ENCODE data around the gene ATP2B3. TPM values are rescaled to one million over a fixed set of nuclear protein-coding genes. Genes with fewer than 3 reads are reported as not detected.

The ATP2B3 gene
- polyA plus RNA-seq, 1 experiment: 0.02 TPM

DNA sequence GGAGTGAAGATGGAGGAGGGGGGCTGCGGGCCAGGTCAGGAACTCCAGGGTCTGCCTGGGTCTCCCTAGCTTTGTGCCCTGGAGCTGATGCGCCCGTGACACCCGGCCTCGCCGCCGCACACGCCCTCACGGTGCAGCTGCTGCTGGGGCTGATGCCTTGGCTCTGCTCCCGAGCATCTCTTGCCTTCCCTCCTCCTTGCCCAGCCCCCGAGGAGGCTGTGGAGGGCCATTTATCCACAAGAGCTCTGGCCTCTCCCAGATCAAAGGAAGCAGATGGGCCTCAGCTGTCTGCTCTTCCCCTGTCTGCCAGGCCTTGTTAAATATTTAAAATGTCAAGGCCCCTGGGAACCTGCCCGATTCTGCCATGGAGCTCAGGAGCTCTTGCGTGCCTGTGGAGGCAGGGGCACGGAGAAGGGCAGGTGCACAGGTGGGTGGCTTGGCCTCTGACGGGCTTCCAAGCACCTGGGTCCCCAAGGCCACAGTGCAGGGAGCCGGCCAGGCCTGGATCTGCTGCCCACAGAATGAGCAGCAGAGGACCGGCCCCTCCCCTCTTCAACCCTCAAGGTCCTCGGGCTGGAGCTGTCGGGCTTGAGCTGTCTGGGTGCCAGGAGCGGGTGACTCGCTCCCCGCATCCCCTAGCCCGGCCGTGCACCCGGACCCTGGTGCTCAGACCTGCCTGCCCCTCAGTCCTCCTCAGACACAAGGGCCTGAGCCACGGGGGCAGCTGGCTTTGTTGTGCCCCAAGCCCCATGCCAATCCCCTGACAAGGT lies 20.3 kb downstream of the ATP2B3 start:
- ChIA-PET POLR2A (no interaction called here), CTCF (interaction anchor here (2.9 to 4.3 kb wide), 3 partner anchors 10 to 131 kb away, joined by 21 to 52 read pairs (median 27); no protein-coding TSS in a partner anchor)
- H3K36me3 ChIP-seq (ENCODE audit: control insufficient read depth, insufficient read depth, low read length): no peaks in the 10 kb centered on the region
- TF ChIP-seq, protein P1, sequence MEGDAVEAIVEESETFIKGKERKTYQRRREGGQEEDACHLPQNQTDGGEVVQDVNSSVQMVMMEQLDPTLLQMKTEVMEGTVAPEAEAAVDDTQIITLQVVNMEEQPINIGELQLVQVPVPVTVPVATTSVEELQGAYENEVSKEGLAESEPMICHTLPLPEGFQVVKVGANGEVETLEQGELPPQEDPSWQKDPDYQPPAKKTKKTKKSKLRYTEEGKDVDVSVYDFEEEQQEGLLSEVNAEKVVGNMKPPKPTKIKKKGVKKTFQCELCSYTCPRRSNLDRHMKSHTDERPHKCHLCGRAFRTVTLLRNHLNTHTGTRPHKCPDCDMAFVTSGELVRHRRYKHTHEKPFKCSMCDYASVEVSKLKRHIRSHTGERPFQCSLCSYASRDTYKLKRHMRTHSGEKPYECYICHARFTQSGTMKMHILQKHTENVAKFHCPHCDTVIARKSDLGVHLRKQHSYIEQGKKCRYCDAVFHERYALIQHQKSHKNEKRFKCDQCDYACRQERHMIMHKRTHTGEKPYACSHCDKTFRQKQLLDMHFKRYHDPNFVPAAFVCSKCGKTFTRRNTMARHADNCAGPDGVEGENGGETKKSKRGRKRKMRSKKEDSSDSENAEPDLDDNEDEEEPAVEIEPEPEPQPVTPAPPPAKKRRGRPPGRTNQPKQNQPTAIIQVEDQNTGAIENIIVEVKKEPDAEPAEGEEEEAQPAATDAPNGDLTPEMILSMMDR (IDR thresholded peaks at IDR 0.05; ENCODE audit: insufficient read depth, low read depth, low read length): no peak
- H3K4me3 ChIP-seq (ENCODE audit: low read depth, low read length): no peak overlapping the region
- no peak for DNase-seq (ENCODE audit: low read depth)
- no peaks in the 10 kb centered on the region; the same call in 1 of the 2 replicates for H3K27me3 ChIP-seq (ENCODE audit: control insufficient read depth, insufficient read depth, low read length)

DNA sequence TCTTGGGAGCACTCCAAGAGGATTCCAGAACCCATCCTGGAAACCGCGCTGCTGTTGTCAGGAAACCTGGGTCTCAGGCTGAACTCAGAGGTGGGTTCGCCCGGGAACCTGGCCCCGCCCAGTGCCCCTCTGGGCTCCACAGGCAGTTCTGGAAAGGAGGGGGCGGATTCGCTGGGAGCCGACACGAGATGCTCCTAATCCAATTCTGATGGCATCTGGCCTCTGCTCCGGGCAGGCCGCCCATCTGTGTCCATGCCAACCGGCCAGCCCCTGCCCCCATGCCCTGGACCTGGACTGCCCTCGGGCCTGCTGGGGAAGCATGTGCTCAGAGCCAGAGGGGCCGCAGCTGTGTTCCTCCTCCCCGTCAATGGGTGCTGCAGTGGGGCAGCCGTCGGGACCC lies 21.0 kb downstream of the ATP2B3 start:
- Histone ChIP-seq H3K4me3 (ENCODE audit: low read depth, low read length) (no peak overlapping the region), H3K27me3 (ENCODE audit: control insufficient read depth, insufficient read depth, low read length) (no peaks in the 10 kb centered on the region; the same call in 1 of the 2 replicates), H3K36me3 (ENCODE audit: control insufficient read depth, insufficient read depth, low read length) (no peaks in the 10 kb centered on the region)
- TF ChIP-seq, protein P1 (IDR thresholded peaks at IDR 0.05; ENCODE audit: insufficient read depth, low read depth, low read length): no peak
- no peak for DNase-seq (ENCODE audit: low read depth)
- POLR2A ChIA-PET: no interaction called here
- CTCF ChIA-PET: interaction anchor here (0.7 to 4.3 kb wide), 10 partner anchors 11 to 406 kb away, joined by 3 to 52 read pairs (median 6); partner anchors contain the start of gene RENBP

DNA sequence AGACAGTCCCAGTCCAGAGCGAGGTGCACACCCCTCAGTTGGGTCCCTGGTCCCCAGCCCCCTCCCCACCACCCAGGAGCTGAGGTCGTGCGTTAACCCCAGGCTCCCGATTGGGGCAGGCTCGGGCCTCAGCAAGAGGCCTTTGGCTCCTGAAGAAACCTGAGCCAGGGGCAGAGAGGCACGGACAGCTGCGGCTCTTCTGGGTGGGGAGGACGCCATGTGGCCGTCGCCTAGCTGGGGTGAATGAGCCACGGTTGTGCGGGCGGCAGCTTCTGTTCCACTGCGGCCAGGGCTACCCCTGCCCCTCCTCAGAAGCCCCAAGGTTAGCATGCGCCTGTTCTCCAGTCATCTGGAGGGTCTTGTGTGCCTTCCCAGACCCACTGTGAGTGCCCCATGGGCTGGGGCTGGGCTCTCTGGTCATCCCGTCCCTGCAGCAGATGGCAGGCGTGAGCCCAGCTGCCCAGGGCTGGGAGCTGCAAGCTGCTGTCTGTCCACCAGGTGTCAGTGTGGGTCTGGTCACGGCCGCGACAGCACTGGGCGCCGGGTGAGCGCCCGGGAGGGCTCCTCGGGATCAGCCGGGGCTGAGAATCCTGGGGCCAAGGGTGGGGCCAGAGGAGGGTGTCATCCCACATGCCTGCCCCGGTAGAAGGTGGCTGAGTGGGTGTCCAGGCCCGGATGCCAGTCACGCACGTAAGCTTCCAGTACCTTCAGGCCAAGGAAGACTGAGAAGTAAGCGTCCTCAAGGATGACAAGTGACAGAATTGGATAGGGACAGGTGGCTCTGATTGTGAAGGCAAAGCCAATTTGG lies 21.9 kb downstream of the ATP2B3 start:
- TF ChIP-seq, protein P1 (IDR thresholded peaks at IDR 0.05; ENCODE audit: insufficient read depth, low read depth, low read length): peak; percentile 90
- POLR2A ChIA-PET: no interaction called here
- CTCF ChIA-PET: interaction anchor here (0.6 to 4.3 kb wide), 26 partner anchors 8 to 533 kb away, joined by 3 to 52 read pairs (median 5); partner anchors contain the start of genes DUSP9 and RENBP
- DNase-seq (ENCODE audit: low read depth): no peak
- Histone ChIP-seq H3K4me3 (ENCODE audit: low read depth, low read length) (no peak overlapping the region), H3K36me3 (ENCODE audit: control insufficient read depth, insufficient read depth, low read length) (no peaks in the 10 kb centered on the region), H3K27me3 (ENCODE audit: control insufficient read depth, insufficient read depth, low read length) (no peaks in the 10 kb centered on the region; the same call in 1 of the 2 replicates)

DNA sequence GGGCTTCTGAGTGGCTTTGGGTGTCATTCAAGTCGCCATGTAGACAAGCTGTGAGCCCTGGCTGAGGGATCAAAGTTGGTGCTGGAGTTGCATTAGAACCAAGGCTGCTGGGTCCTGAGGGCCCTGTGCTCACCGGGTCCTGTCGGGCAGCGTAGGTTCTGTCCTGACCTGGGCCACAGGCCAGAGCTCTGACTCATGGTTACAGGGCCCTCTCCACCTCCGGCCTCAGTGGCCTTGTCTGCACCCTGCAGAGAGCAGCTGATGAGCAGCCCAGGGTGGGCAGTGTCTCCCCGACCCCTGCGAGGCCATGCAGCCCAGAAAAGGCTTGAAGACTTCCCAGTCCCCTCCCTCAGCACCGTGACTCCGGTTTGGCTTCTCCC lies 22.5 kb downstream of the ATP2B3 start:
- Histone ChIP-seq H3K4me3 (ENCODE audit: low read depth, low read length) (no peak overlapping the region), H3K36me3 (ENCODE audit: control insufficient read depth, insufficient read depth, low read length) (no peaks in the 10 kb centered on the region), H3K27me3 (ENCODE audit: control insufficient read depth, insufficient read depth, low read length) (no peaks in the 10 kb centered on the region; the same call in 1 of the 2 replicates)
- DNase-seq (ENCODE audit: low read depth): no peak
- TF ChIP-seq, protein P1 (IDR thresholded peaks at IDR 0.05; ENCODE audit: insufficient read depth, low read depth, low read length): no peak
- ChIA-PET POLR2A (no interaction called here), CTCF (interaction anchor here (0.6 to 4.3 kb wide), 21 partner anchors 8 to 534 kb away, joined by 3 to 52 read pairs (median 5); partner anchors contain the start of gene DUSP9)

DNA sequence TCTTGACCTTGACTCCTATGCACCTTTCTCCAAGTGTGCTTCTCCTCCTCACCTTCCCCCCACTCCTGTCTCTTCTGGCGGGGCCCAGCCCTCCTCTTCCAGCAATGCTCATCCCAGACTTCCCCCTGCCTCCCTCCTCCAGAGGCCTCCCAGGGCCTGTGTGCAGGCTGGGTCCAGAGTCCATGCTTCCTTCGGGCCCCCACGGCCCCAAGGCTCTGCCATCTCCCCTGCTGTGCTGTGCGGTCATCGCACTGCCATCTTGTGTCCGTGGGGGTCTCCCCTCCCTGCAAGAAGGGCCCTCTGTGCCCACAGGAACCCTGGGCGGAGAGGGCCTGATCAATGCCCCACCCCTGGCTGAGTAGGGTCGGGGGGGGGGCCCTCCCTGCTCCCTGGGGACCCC lies 27.3 kb downstream of the ATP2B3 start:
- ChIA-PET POLR2A (no interaction called here), CTCF (interaction anchor here (0.9 kb wide), 1 partner anchor 124 kb away, joined by 3 read pairs; no protein-coding TSS in a partner anchor)
- no peaks in the 10 kb centered on the region for H3K36me3 ChIP-seq (ENCODE audit: control insufficient read depth, insufficient read depth, low read length)
- H3K4me3 ChIP-seq (ENCODE audit: low read depth, low read length): no peak overlapping the region
- TF ChIP-seq, protein P1 (IDR thresholded peaks at IDR 0.05; ENCODE audit: insufficient read depth, low read depth, low read length): no peak
- H3K27me3 ChIP-seq (ENCODE audit: control insufficient read depth, insufficient read depth, low read length): no peaks in the 10 kb centered on the region; the same call in 1 of the 2 replicates
- no peak for DNase-seq (ENCODE audit: low read depth)
